Measurements from ENCODE around the gene TPRN. TPM values are rescaled to one million over a fixed set of nuclear protein-coding genes. Genes with fewer than 3 reads are reported as not detected.
A peak's percentile ranks its signal among the peaks of the same experiment; 100 is the strongest.

Gene TPRN
- total RNA-seq, 1 donor from 2014 or later = 3.4 TPM

DNA sequence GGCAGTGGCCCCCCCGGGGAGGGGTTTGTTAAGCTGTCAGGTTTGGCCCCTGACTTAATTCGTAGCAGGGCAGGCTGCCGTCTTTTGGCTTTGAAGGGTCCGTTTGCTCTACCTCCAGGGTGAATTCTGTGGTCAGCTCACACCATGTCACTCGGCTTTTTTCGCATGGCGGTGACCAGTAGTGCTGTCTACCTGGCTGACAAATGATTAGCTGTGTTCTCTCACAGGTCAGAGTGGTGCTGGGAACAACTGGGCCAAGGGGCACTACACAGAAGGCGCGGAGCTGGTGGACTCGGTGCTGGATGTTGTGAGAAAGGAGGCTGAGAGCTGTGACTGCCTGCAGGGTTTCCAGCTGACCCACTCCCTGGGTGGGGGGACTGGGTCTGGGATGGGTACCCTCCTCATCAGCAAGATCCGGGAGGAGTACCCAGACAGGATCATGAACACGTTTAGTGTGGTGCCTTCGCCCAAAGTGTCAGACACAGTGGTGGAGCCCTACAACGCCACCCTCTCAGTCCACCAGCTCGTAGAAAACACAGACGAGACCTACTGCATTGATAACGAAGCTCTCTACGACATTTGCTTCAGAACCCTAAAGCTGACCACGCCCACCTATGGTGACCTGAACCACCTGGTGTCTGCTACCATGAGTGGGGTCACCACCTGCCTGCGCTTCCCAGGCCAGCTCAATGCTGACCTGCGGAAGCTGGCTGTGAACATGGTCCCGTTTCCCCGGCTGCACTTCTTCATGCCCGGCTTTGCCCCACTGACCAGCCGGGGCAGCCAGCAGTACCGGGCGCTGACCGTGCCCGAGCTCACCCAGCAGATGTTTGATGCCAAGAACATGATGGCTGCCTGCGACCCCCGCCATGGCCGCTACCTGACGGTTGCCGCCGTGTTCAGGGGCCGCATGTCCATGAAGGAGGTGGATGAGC, 42.0 kb upstream of the TPRN start:
- no peaks in the 10 kb centered on the region for H3K27me3 Mint-ChIP-seq (ENCODE audit: insufficient read depth, low read depth)
- DNase-seq (ENCODE audit: low spot score) = no peak
- Histone ChIP-seq H3K4me3 (peak overlapping the region; percentile 100), H3K27ac (no peak overlapping the region), H3K4me1 (peaks cover 7% of the 10 kb centered on the region), H3K9me3 (ENCODE audit: low read depth) (no peaks in the 10 kb centered on the region), H4K20me1 (ENCODE audit: low read depth) (peaks cover 44% of the 10 kb centered on the region), H3K27me3 (no peaks in the 10 kb centered on the region), H3K9ac (peak overlapping the region; percentile 68), H3F3A (ENCODE audit: low read depth) (peaks cover 51% of the 10 kb centered on the region), H2AFZ (replicated peaks) (no peak overlapping the region), H3K79me2 (ENCODE audit: low read depth) (peaks cover 36% of the 10 kb centered on the region), H3K36me3 (no peaks in the 10 kb centered on the region), H3K4me2 (peak overlapping the region; percentile 100)
- peak overlapping the region; percentile 92 for H3K4me3 Mint-ChIP-seq
- peaks cover 14% of the 10 kb centered on the region for H3K36me3 Mint-ChIP-seq
- H3K9me3 Mint-ChIP-seq = no peaks in the 10 kb centered on the region
- no peak overlapping the region for H3K27ac Mint-ChIP-seq
- H3K4me1 Mint-ChIP-seq = peaks cover 43% of the 10 kb centered on the region
- TF ChIP-seq, protein P1, sequence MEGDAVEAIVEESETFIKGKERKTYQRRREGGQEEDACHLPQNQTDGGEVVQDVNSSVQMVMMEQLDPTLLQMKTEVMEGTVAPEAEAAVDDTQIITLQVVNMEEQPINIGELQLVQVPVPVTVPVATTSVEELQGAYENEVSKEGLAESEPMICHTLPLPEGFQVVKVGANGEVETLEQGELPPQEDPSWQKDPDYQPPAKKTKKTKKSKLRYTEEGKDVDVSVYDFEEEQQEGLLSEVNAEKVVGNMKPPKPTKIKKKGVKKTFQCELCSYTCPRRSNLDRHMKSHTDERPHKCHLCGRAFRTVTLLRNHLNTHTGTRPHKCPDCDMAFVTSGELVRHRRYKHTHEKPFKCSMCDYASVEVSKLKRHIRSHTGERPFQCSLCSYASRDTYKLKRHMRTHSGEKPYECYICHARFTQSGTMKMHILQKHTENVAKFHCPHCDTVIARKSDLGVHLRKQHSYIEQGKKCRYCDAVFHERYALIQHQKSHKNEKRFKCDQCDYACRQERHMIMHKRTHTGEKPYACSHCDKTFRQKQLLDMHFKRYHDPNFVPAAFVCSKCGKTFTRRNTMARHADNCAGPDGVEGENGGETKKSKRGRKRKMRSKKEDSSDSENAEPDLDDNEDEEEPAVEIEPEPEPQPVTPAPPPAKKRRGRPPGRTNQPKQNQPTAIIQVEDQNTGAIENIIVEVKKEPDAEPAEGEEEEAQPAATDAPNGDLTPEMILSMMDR (IDR thresholded peaks at IDR 0.05) = no peak
- no peak for TF ChIP-seq EZH2phosphoT487 (IDR thresholded peaks at IDR 0.05)
- TF ChIP-seq EZH2 (IDR thresholded peaks at IDR 0.05) = no peak

DNA sequence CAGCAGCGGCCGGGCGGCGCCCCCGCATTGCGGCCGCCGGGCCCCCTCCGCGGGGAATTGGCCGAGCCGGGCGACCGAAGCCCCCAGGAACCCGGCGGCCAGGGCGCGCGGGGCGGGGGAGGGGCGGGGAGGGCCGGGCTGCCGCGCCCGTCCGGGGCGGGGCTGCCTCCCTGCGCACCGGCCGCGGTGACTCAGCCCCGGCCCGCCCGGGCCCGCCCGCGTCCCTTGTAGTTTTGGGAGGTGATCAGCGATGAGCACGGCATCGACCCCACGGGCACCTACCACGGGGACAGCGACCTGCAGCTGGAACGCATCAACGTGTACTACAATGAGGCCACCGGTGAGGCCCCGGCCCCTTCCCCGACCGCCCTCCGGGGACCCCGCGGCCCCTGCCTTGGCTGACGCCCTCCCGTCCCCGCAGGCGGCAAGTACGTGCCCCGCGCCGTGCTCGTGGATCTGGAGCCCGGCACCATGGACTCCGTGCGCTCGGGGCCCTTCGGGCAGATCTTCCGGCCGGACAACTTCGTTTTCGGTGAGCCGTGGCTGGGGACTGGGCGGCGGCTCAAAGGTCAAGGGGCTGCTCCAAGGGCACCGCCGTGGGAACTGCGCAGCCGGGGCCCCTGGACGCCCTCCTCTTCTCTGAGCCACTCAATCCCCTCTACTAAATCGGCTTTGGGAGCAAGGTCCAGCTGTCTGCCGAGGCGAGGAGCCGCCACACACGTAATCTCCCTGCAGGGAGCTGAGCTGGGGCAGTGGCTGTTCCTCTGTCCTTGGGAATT, 41.1 kb upstream of the TPRN start:
- H3K79me2 ChIP-seq (ENCODE audit: low read depth) = peaks cover 36% of the 10 kb centered on the region
- peak overlapping the region; percentile 100 for H3K4me3 ChIP-seq
- no peaks in the 10 kb centered on the region for H3K27me3 Mint-ChIP-seq (ENCODE audit: insufficient read depth, low read depth)
- H3K4me2 ChIP-seq = peak overlapping the region; percentile 100
- peaks cover 12% of the 10 kb centered on the region for H3K4me1 ChIP-seq
- H3K4me1 Mint-ChIP-seq = peaks cover 35% of the 10 kb centered on the region
- H3K36me3 Mint-ChIP-seq = peaks cover 14% of the 10 kb centered on the region
- no peaks in the 10 kb centered on the region for H3K36me3 ChIP-seq
- TF ChIP-seq EZH2 (IDR thresholded peaks at IDR 0.05) (no peak), EZH2phosphoT487 (IDR thresholded peaks at IDR 0.05) (no peak)
- TF ChIP-seq, protein P1 (IDR thresholded peaks at IDR 0.05) = no peak
- DNase-seq (ENCODE audit: low spot score) = peak; percentile 67
- no peak overlapping the region for H2AFZ ChIP-seq (replicated peaks)
- H3K9me3 Mint-ChIP-seq = no peaks in the 10 kb centered on the region
- peak overlapping the region; percentile 92 for H3K4me3 Mint-ChIP-seq
- peak overlapping the region; percentile 68 for H3K9ac ChIP-seq
- no peaks in the 10 kb centered on the region for H3K9me3 ChIP-seq (ENCODE audit: low read depth)
- peaks cover 51% of the 10 kb centered on the region for H4K20me1 ChIP-seq (ENCODE audit: low read depth)
- peak overlapping the region; percentile 53 for H3K27ac Mint-ChIP-seq
- no peaks in the 10 kb centered on the region for H3K27me3 ChIP-seq
- peaks cover 51% of the 10 kb centered on the region for H3F3A ChIP-seq (ENCODE audit: low read depth)
- no peak overlapping the region for H3K27ac ChIP-seq

DNA sequence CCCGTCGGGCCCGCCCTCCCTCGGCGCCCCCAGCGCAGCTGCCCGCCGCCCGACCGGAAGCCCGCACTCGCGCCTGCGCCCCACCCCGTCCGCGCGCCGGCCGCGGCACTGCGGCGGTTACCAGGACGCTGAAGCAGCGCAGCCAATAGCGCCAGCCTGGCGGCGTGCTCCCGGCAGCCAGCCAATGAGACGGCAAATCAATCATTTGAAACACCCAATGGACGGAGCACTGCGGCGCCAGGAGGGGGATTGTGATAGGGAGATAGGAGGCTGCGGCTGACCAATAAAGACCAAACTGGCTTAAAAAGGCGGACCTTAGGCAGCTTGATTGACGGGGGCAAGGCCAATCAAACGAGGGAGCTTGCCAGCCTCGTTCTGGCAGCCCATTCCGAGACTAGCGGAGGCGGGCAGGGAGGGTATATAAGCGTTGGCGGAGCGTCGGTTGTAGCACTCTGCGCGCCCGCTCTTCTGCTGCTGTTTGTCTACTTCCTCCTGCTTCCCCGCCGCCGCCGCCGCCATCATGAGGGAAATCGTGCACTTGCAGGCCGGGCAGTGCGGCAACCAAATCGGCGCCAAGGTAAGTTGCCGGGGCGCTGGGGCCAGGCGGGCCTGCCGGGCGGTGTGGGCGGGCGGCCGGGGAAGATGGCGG, 40.4 kb upstream of the TPRN start, which contains the start of gene TUBB4B:
Gene TUBB4B (plus strand): TSS at position 447 of the 649 bp plus-strand sequence. CDS start 74 bp downstream, at position 521.
- Mint-ChIP-seq H3K27me3 (ENCODE audit: insufficient read depth, low read depth) (no peaks in the 10 kb centered on the region), H3K27ac (peak within 1 kb of the TSS; percentile 89), H3K36me3 (peaks cover 14% of the 10 kb centered on the region), H3K4me1 (peaks cover 35% of the 10 kb centered on the region), H3K9me3 (no peaks in the 10 kb centered on the region), H3K4me3 (peak within 1 kb of the TSS; percentile 98)
- peak within 1 kb of the TSS; percentile 100 for H3K4me3 ChIP-seq
- H3K36me3 ChIP-seq = no peaks in the 10 kb centered on the region
- H3K4me2 ChIP-seq = peak within 1 kb of the TSS; percentile 100
- H3K4me1 ChIP-seq = peaks cover 14% of the 10 kb centered on the region
- peaks cover 51% of the 10 kb centered on the region for H3F3A ChIP-seq (ENCODE audit: low read depth)
- peak within 1 kb of the TSS; percentile 68 for H3K9ac ChIP-seq
- DNase-seq (ENCODE audit: low spot score) = peak; percentile 99
- no peaks in the 10 kb centered on the region for H3K27me3 ChIP-seq
- H4K20me1 ChIP-seq (ENCODE audit: low read depth) = peaks cover 53% of the 10 kb centered on the region
- peaks cover 36% of the 10 kb centered on the region for H3K79me2 ChIP-seq (ENCODE audit: low read depth)
- H3K27ac ChIP-seq = peak within 1 kb of the TSS; percentile 86
- H2AFZ ChIP-seq (replicated peaks) = peak within 1 kb of the TSS; percentile 51
- no peaks in the 10 kb centered on the region for H3K9me3 ChIP-seq (ENCODE audit: low read depth)
- TF ChIP-seq, protein P1 (IDR thresholded peaks at IDR 0.05) = no peak
- TF ChIP-seq EZH2 (IDR thresholded peaks at IDR 0.05) = no peak
- TF ChIP-seq EZH2phosphoT487 (IDR thresholded peaks at IDR 0.05) = no peak

Data from neural progenitor cell (in vitro differentiated cells).